Measurements from ENCODE around the gene FAM222B. TPM values are rescaled to one million over a fixed set of nuclear protein-coding genes. Genes with fewer than 3 reads are reported as not detected.

Gene FAM222B
- polyA plus RNA-seq, 1 experiment: 8.3 TPM

DNA sequence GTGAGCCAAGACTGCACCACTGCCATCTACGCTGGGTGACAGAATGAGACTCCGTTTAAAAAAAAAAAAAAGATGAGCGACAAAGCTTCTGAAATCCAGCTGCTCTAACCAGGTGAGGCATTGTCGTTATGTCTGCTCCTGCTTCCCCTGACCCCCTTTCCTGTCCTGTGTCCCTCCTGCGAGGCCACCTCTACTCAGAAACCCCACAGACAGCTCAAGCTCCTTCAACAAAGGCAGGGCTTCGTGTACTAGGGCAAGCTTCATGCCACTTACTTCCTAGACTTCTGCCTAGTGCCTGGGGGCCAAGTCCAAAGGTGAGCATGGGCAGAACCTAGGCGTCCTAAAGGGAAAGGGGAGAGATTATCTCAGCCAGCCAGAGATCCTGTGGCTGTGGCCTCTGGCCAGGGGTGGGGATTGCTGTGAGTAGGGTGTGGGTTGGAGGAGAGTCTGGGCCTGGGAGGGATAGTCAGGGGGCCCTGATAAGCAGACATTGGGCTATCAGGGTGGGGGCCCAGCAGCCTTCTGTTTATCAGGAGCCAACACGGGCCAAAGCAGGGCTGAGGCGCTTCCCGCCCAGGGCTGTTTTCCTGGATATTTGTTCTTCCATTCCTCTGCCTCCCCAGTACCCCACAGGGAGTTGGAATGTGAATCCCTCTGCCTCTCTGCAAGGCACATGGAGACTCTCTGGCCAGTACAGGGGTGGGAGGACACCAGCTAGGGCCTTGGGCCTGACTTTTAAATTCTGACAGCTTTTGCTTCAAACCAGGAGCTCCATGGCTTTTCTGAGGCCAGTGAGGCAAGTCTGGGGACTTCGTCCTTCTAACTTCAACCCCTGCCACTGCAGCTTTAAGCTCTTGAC, 22.6 kb upstream of the FAM222B start:
- DNase-seq (ENCODE audit: low read depth, low spot score): no peak
- POLR2A ChIA-PET: interaction anchor here (1.7 kb wide), 1 partner anchor 28 kb away, joined by 3 read pairs; no protein-coding TSS in a partner anchor
- Histone ChIP-seq H3K9me3 (ENCODE audit: control insufficient read depth, insufficient read depth, low read length) (no peaks in the 10 kb centered on the region), H3K4me3 (ENCODE audit: low read depth, low read length) (no peak overlapping the region), H3K27me3 (ENCODE audit: control insufficient read depth, insufficient read depth, low read length) (peaks cover 3% of the 10 kb centered on the region), H3K27ac (ENCODE audit: low read depth, low read length) (no peak overlapping the region)
- CTCF ChIA-PET: interaction anchor here (0.6 to 2.3 kb wide), 2 partner anchors 88 to 101 kb away, joined by 3 to 9 read pairs; no protein-coding TSS in a partner anchor
- TF ChIP-seq, protein P1, sequence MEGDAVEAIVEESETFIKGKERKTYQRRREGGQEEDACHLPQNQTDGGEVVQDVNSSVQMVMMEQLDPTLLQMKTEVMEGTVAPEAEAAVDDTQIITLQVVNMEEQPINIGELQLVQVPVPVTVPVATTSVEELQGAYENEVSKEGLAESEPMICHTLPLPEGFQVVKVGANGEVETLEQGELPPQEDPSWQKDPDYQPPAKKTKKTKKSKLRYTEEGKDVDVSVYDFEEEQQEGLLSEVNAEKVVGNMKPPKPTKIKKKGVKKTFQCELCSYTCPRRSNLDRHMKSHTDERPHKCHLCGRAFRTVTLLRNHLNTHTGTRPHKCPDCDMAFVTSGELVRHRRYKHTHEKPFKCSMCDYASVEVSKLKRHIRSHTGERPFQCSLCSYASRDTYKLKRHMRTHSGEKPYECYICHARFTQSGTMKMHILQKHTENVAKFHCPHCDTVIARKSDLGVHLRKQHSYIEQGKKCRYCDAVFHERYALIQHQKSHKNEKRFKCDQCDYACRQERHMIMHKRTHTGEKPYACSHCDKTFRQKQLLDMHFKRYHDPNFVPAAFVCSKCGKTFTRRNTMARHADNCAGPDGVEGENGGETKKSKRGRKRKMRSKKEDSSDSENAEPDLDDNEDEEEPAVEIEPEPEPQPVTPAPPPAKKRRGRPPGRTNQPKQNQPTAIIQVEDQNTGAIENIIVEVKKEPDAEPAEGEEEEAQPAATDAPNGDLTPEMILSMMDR (IDR thresholded peaks at IDR 0.05; ENCODE audit: low read depth, low read length): no peak

DNA sequence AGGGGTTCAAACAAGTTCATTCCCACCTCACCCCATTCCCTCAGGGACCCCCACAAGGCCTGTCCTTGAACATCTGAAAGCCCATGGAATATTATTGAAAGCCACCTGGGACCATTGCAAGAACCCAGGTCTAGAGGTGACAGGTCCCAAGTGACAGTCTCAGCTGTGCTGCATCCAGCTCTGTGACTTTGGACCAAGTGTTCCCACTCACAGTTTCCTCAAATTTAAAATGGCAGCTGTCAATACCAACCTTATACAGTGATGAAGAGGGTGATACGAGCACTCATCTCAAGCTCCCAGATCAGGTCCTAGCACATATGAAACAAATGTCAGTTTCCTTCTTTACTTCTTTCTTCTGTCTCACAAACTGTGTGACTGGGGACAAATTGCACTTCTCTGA, 21.4 kb upstream of the FAM222B start:
- ChIA-PET CTCF (interaction anchor here (2.3 kb wide), 1 partner anchor 100 kb away, joined by 9 read pairs; no protein-coding TSS in a partner anchor), POLR2A (interaction anchor here (1.7 kb wide), 1 partner anchor 29 kb away, joined by 3 read pairs; no protein-coding TSS in a partner anchor)
- Histone ChIP-seq H3K27ac (ENCODE audit: low read depth, low read length) (no peak overlapping the region), H3K27me3 (ENCODE audit: control insufficient read depth, insufficient read depth, low read length) (peaks cover 3% of the 10 kb centered on the region), H3K9me3 (ENCODE audit: control insufficient read depth, insufficient read depth, low read length) (no peaks in the 10 kb centered on the region), H3K4me3 (ENCODE audit: low read depth, low read length) (no peak overlapping the region)
- DNase-seq (ENCODE audit: low read depth, low spot score): no peak
- TF ChIP-seq, protein P1 (IDR thresholded peaks at IDR 0.05; ENCODE audit: low read depth, low read length): no peak

DNA sequence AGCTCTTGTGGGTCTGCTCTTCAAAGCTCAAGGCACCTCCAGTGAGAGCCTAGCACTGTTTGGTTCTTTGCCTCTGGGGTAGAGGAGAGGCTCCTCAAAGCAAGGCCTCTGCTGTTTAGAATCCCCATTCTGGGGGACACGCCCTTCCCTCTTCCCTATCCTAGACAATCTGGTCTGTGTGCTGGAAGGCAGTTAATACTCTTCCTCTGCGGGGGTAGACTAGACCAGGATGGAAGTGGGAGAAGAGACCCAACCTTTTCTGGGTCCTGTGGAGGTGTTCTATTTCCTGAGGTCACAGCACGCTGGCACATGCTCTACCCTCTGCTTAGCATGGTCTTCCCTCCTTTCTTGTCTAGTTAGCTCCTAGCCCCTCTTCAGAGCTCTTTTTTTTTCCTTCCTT, 20.0 kb upstream of the FAM222B start:
- H3K27ac ChIP-seq (ENCODE audit: low read depth, low read length): no peak overlapping the region
- no peaks in the 10 kb centered on the region for H3K9me3 ChIP-seq (ENCODE audit: control insufficient read depth, insufficient read depth, low read length)
- CTCF ChIA-PET: no interaction called here
- H3K4me3 ChIP-seq (ENCODE audit: low read depth, low read length): no peak overlapping the region
- TF ChIP-seq, protein P1 (IDR thresholded peaks at IDR 0.05; ENCODE audit: low read depth, low read length): no peak
- peaks cover under 1% of the 10 kb centered on the region for H3K27me3 ChIP-seq (ENCODE audit: control insufficient read depth, insufficient read depth, low read length)
- POLR2A ChIA-PET: no interaction called here
- no peak for DNase-seq (ENCODE audit: low read depth, low spot score)

DNA sequence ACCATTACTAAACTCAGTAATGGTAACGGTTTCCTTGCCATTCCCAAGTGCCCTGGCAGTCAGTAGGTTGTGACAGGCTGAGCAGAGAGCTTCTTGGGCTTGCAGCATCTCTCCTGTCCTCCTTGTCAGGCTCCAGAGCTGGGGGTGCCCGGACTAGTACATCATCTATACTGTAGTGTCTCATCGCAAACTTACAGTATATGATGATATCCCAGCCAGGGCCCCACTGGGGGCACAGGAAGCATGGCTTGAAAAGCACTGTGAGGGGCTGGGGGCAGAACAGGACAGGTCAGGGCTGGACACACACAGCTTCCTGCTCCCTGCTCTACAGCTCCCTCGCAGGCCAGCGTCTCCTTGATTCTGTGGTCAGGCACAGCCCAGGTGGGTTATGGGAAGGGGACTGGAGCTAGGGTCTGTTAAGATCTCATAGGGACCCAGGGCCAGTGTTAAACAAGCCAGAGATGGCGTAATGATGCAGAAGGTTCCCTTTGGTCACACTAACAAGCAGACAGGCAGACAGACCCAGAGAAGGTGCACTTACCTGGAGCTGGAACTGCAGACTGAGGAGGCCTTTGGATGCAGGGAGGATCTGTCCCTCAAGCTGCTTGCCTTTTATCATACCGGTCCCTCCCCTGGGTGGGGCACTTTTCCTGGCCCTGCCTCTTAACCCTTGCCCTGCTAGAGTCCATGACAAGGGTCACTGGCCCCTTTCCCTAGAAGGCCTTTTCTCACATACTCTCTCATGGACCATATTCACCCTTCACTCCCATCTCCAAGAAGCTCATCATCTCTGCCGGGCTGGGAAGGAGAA, 19.0 kb upstream of the FAM222B start:
- CTCF ChIA-PET: interaction anchor here (0.6 to 0.7 kb wide), 3 partner anchors 38 to 98 kb away, joined by 3 to 4 read pairs (median 3); no protein-coding TSS in a partner anchor
- H3K27me3 ChIP-seq (ENCODE audit: control insufficient read depth, insufficient read depth, low read length): no peaks in the 10 kb centered on the region
- POLR2A ChIA-PET: no interaction called here
- no peaks in the 10 kb centered on the region for H3K9me3 ChIP-seq (ENCODE audit: control insufficient read depth, insufficient read depth, low read length)
- TF ChIP-seq, protein P1 (IDR thresholded peaks at IDR 0.05; ENCODE audit: low read depth, low read length): no peak
- DNase-seq (ENCODE audit: low read depth, low spot score): no peak
- no peak overlapping the region for H3K4me3 ChIP-seq (ENCODE audit: low read depth, low read length)
- no peak overlapping the region for H3K27ac ChIP-seq (ENCODE audit: low read depth, low read length)
